ENCODE data around the gene PIK3C2A.

The PIK3C2A gene

DNA sequence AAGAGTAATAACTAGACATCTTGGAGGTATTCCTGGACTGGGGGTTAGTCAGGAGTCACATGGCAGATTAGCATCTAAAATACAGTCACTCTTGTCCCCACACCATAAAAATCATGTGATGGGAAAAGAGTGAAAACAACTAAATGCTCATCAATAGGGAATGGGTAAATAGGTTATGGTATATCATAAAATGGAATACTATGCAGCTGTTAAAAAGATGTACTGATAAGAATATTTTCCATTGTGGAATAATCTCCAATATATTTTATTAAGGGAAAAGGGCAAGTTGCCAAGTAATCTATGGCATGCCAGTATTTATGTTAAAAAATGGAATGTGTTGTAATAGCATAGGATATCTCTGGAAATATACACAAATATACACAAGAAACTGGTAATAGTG, 6.6 kb upstream of the PIK3C2A start:
- DNase-seq (ENCODE audit: low spot score), result no peak
- in situ Hi-C loops (cut with MboI; ENCODE audit: low pct_unique_long_range_greater_than_20kb, low sequenced_read_pairs, unreplicated experiment), result loop anchor here (25.0 kb wide), 1 partner anchor 277 kb away; no protein-coding TSS in a partner anchor
- TF ChIP-seq, protein P1, sequence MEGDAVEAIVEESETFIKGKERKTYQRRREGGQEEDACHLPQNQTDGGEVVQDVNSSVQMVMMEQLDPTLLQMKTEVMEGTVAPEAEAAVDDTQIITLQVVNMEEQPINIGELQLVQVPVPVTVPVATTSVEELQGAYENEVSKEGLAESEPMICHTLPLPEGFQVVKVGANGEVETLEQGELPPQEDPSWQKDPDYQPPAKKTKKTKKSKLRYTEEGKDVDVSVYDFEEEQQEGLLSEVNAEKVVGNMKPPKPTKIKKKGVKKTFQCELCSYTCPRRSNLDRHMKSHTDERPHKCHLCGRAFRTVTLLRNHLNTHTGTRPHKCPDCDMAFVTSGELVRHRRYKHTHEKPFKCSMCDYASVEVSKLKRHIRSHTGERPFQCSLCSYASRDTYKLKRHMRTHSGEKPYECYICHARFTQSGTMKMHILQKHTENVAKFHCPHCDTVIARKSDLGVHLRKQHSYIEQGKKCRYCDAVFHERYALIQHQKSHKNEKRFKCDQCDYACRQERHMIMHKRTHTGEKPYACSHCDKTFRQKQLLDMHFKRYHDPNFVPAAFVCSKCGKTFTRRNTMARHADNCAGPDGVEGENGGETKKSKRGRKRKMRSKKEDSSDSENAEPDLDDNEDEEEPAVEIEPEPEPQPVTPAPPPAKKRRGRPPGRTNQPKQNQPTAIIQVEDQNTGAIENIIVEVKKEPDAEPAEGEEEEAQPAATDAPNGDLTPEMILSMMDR (IDR thresholded peaks at IDR 0.05; ENCODE audit: extremely low read depth, insufficient read depth, missing control alignments), result no peak

DNA sequence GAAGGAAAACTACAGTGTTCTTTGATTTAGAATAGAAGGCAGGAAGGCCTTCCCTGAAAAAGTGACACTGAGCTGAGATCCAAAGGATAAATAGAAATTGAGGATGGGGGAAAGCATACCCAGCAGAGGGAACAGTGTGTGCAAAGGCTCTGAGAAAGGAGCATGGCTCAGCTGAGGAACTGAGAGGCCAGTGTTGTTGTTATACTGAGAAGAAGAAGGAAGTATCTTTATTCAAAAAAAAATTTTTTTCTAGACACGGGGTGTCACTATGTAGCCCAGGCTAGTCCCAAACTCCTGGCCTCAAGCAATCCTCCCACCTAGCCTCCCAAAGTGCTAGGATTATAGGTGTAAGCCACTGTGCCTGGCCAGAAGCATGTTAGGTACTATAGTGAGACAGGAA, 3.5 kb upstream of the PIK3C2A start:
- in situ Hi-C loops (cut with MboI; ENCODE audit: low pct_unique_long_range_greater_than_20kb, low sequenced_read_pairs, unreplicated experiment), result loop anchor here (25.0 kb wide), 1 partner anchor 274 kb away; no protein-coding TSS in a partner anchor

DNA sequence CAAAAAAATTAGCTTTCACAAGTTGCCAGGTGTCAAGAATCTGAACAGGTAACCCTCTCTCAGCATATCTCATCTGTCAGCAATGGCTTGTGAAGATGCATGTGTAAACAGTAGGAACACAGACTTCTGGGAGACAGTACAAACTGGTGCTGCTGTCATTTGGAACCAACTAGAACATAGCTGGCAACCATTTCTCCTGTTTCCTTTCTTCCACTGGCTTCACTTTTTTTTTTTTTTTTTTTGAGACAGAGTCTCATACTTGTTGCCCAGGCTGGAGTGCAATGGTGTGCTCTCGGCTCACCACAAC, 2.1 kb upstream of the PIK3C2A start:
- in situ Hi-C loops (cut with MboI; ENCODE audit: low pct_unique_long_range_greater_than_20kb, low sequenced_read_pairs, unreplicated experiment), result loop anchor here (25.0 kb wide), 1 partner anchor 273 kb away; no protein-coding TSS in a partner anchor
- no peak for DNase-seq (ENCODE audit: low spot score)
- TF ChIP-seq, protein P1 (IDR thresholded peaks at IDR 0.05; ENCODE audit: extremely low read depth, insufficient read depth, missing control alignments), result no peak

More for the DNA sequence above, 3.5 kb upstream of the PIK3C2A start:
- DNase-seq (ENCODE audit: low spot score), result no peak
- TF ChIP-seq, protein P1 (IDR thresholded peaks at IDR 0.05; ENCODE audit: extremely low read depth, insufficient read depth, missing control alignments), result no peak

DNA sequence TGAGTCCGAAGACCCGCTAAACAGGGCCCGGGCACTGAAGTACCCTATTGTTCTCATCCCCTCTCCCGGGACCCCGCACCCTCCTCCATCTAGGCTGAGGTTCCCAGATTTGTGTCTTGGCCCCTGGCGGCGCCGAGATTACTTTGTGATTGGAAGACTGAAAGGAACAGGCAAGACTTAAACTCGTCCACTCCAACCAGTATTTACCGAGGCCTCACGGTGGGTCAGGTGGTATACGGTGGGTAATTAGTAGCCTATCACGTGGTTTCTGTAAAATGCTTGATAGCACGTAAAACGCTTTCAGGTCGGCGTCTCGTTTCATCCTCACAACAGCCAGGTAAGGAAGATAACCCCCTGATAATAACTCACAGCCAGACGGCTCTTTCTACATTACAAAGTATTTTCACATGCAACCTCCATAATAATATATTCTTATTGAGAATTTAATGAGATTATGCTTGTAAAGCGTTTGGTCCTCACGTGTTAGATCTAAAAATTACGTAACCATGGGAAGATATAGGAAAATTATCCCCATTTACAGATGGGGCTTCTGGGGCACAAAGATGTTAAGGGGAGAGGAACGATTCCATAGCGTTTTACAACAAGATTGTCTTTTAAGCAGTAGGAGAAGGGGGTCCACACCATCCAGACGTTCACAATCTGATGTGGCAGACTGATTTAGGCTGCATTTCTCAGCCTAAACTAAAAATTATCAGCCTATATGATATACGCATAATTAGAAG, 642 bp upstream of the PIK3C2A start:
- DNase-seq (ENCODE audit: low spot score), result peak; percentile 73
- TF ChIP-seq, protein P1 (IDR thresholded peaks at IDR 0.05; ENCODE audit: extremely low read depth, insufficient read depth, missing control alignments), result no peak
- in situ Hi-C loops (cut with MboI; ENCODE audit: low pct_unique_long_range_greater_than_20kb, low sequenced_read_pairs, unreplicated experiment), result loop anchor here (25.0 kb wide), 1 partner anchor 271 kb away; no protein-coding TSS in a partner anchor

DNA sequence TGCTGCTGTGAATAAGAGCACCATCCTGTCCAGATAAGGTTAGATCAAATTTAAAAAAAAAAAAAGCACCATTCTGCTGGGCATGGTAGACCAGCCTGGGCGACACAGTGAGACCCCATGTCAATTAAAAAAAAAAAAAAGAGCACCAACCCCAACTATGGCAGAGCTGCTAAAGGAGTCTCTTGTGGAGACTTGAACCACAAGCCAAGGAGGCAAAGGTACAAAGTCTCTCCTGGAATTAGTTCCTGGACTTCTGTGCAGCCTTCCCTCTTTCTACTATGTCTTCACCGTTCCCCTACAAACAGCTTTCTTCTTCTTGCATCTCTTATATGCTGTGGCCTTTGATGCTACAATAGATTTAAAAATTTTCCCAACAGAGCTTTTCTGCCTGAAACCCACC, 1.3 kb downstream of the PIK3C2A start:
- in situ Hi-C loops (cut with MboI; ENCODE audit: low pct_unique_long_range_greater_than_20kb, low sequenced_read_pairs, unreplicated experiment), result loop anchor here (25.0 kb wide), 1 partner anchor 269 kb away; no protein-coding TSS in a partner anchor
- TF ChIP-seq, protein P1 (IDR thresholded peaks at IDR 0.05; ENCODE audit: extremely low read depth, insufficient read depth, missing control alignments), result no peak
- no peak for DNase-seq (ENCODE audit: low spot score)

DNA sequence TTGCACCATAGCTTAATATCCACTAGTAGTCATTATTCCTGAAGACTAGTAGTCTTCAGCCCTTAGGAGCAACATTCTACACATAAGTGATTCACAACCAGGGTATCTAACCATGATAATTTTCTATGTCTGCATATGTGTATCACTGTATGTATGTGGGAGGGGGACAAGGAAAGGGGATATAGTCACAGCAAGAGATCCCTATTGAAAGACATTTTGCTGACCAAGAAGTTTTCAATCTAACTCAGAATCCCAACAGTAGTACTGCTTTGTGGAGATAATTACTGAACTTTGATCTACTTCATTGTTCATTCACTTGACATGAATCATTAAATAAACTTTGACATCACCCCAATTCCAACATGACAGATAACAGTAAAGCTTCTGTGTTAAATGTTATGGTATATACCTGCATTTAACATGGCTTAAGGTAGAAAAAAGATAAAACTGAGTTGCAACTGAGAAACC, 10.3 kb downstream of the PIK3C2A start:
- in situ Hi-C loops (cut with MboI; ENCODE audit: low pct_unique_long_range_greater_than_20kb, low sequenced_read_pairs, unreplicated experiment), result no loop called here
- TF ChIP-seq, protein P1 (IDR thresholded peaks at IDR 0.05; ENCODE audit: extremely low read depth, insufficient read depth, missing control alignments), result no peak
- DNase-seq (ENCODE audit: low spot score), result no peak
